HCT116 (cell line): ENCODE measurements around the gene NDUFS5. TPM values are rescaled to one million over a fixed set of nuclear protein-coding genes. Genes with fewer than 3 reads are reported as not detected.

ENCODE experiments used
- ATAC-seq: fragments of 200-7000 bp; cut with Tn5 transposase; 2 replicates; pipeline ENCODE4 v1.9.1; 2020; ENCODE audit warnings: mild to moderate bottlenecking, moderate library complexity
- BruUV-seq: library from RNA; stranded (reverse); fragments of 400-500 nt; replicated peaks from 2 replicates; lab custom pipeline; 2021; lab: Mats Ljungman, UMichigan
- CTCF ChIA-PET: fragments of 300-600 bp; sonication (Branson Sonifier 250); formaldehyde crosslinking; loops from one replicate; lab custom pipeline; 2021; ENCODE audit warnings: antibody characterized with exemption; lab: Charles Lee
- POLR2A ChIA-PET: fragments of 300-600, 350-600 bp; sonication (Branson Sonifier 250); formaldehyde crosslinking; loops from one replicate; lab custom pipeline; 2021; ENCODE audit warnings: antibody characterized with exemption; lab: Charles Lee
- RAD21 ChIA-PET, 2 experiments: fragments of 300-600 bp; sonication (Branson Sonifier 250); formaldehyde crosslinking; loops; one replicate each; lab custom pipeline; 2023; ENCODE audit warnings: low total read pairs in 2 of 2; ENCODE audit not compliant: uncharacterized antibody in 2 of 2, unreplicated experiment in 2 of 2, low non-redundant PET in 1 of 2; lab: Charles Lee
- DNase-seq: peaks from one replicate; pipeline ENCODE4 v3.0.0-alpha.2; 2010; ENCODE audit warnings: low read depth, low spot score
- H2AFZ ChIP-seq: fragments of 200-600 bp; shearing (Covaris generic), sonication (generic); 2 replicates; pipeline ENCODE4 v1.6.1; 2017; ENCODE audit warnings: low read depth, mixed run types, mixed read lengths, antibody characterized with exemption, low read length; ENCODE audit not compliant: poor library complexity, severe bottlenecking
- H3K27ac ChIP-seq: 2 replicates; pipeline ENCODE4 v1.5.1; 2012; ENCODE audit warnings: low read depth, low read length
- H3K27me3 ChIP-seq: fragments of 200-600 bp; sonication (generic); 2 replicates; pipeline ENCODE4 v1.6.1; 2016; ENCODE audit warnings: mixed run types, low read length, mixed read lengths; ENCODE audit not compliant: insufficient read depth
- H3K36me3 ChIP-seq, 2 experiments: fragments of 200-500 bp in 1 of 2; fragments of 200-600 bp in 1 of 2; sonication (Bioruptor generic) in 1 of 2; sonication (generic) in 1 of 2; 2 replicates each; pipeline versions ENCODE4 v1.5.1 to v1.6.1; 2014 to 2016; ENCODE audit warnings: low read length in 2 of 2, inconsistent platforms in 1 of 2, mixed read lengths in 1 of 2, mixed run types in 1 of 2; ENCODE audit not compliant: insufficient read depth in 2 of 2, control insufficient read depth in 1 of 2
- H3K4me1 ChIP-seq, 2 experiments: fragments of 200-600 bp in 1 of 2; sonication (generic) in 1 of 2; 2 replicates each; pipeline versions ENCODE4 v1.5.1 to v1.6.1; 2012 to 2017; ENCODE audit warnings: low read length in 2 of 2, inconsistent platforms in 1 of 2, mild to moderate bottlenecking in 1 of 2, mixed read lengths in 1 of 2, mixed run types in 1 of 2, moderate library complexity in 1 of 2; ENCODE audit not compliant: insufficient read depth in 2 of 2, control insufficient read depth in 1 of 2
- H3K4me2 ChIP-seq: fragments of 200-600 bp; sonication (generic); 2 replicates; pipeline ENCODE4 v1.6.1; 2017; ENCODE audit warnings: mixed run types, low read length, mixed read lengths
- H3K4me3 ChIP-seq, 2 experiments: fragments of 200-600 bp in 1 of 2; sonication (generic) in 1 of 2; replicated peaks in 1 of 2; 2 replicates each; pipeline ENCODE4 v1.5.1; 2011 to 2016; ENCODE audit warnings: low read length in 2 of 2, control low read depth in 1 of 2, low read depth in 1 of 2, mild to moderate bottlenecking in 1 of 2, mixed read lengths in 1 of 2, mixed run types in 1 of 2
- H3K79me2 ChIP-seq: fragments of 200-600 bp; sonication (generic); 2 replicates; pipeline ENCODE4 v1.6.1; 2017; ENCODE audit warnings: mild to moderate bottlenecking, mixed run types, low read length, moderate library complexity, mixed read lengths; ENCODE audit not compliant: insufficient read depth
- H3K9ac ChIP-seq: fragments of 200-600 bp; sonication (generic); 2 replicates; pipeline ENCODE4 v1.6.1; 2016; ENCODE audit warnings: low read length, mixed read lengths
- H3K9me2 ChIP-seq: fragments of 200-600 bp; sonication (generic), shearing (Covaris generic); 2 replicates; pipeline ENCODE4 v1.6.1; 2017; ENCODE audit warnings: mixed run types, mild to moderate bottlenecking, moderate library complexity; ENCODE audit not compliant: insufficient read depth
- H3K9me3 ChIP-seq, 2 experiments: fragments of 200-500 bp in 1 of 2; fragments of 200-600 bp in 1 of 2; sonication (Bioruptor generic) in 1 of 2; sonication (generic) in 1 of 2; 2 replicates each; pipeline ENCODE4 v1.6.1; 2014 to 2017; ENCODE audit warnings: low read length in 2 of 2, mixed read lengths in 2 of 2, inconsistent platforms in 1 of 2, low read depth in 1 of 2, mild to moderate bottlenecking in 1 of 2, mixed run types in 1 of 2, moderate library complexity in 1 of 2; ENCODE audit not compliant: control insufficient read depth in 1 of 2, insufficient read depth in 1 of 2
- H4K20me1 ChIP-seq: fragments of 200-600 bp; sonication (generic), shearing (Covaris generic); 2 replicates; pipeline ENCODE4 v1.6.1; 2017; ENCODE audit warnings: mixed run types, mild to moderate bottlenecking, moderate library complexity; ENCODE audit not compliant: insufficient read depth
- CEBPB ChIP-seq: IDR thresholded peaks from 2 replicates; pipeline ENCODE4 v1.6.1; 2012; ENCODE audit warnings: low read depth
- EGR1 ChIP-seq: IDR thresholded peaks from 2 replicates; pipeline ENCODE4 v1.6.1; 2012; ENCODE audit warnings: low read depth
- EZH2phosphoT487 ChIP-seq: fragments of 200-600 bp; IDR thresholded peaks from 2 replicates; pipeline ENCODE4 v1.6.1; 2018; ENCODE audit warnings: antibody characterized with exemption, borderline replicate concordance
- FOSL1 ChIP-seq: IDR thresholded peaks from 2 replicates; pipeline ENCODE4 v1.6.1; 2012; ENCODE audit warnings: low read depth
- JUND ChIP-seq: IDR thresholded peaks from 2 replicates; pipeline ENCODE4 v1.6.1; 2012
- RAD21 ChIP-seq: IDR thresholded peaks from 2 replicates; pipeline ENCODE4 v1.6.1; 2012; ENCODE audit warnings: low read depth, mild to moderate bottlenecking
- SP1 ChIP-seq: IDR thresholded peaks from 2 replicates; pipeline ENCODE4 v1.6.1; 2012; ENCODE audit warnings: low read depth
- ZNF274 ChIP-seq: fragments of 200-500 bp; sonication (Bioruptor generic); IDR thresholded peaks from 2 replicates; pipeline ENCODE4 v1.6.1; 2014; ENCODE audit warnings: mild to moderate bottlenecking, low read depth, low read length, inconsistent platforms
- intact Hi-C: fragments of 100-400 bp; cut with micrococcal nuclease; formaldehyde crosslinking; loops from 2 replicates; pipeline ENCODE4 v1.10.0; 2022
- total RNA-seq: library from RNA; stranded (reverse); gene quantifications from one replicate; pipeline ENCODE4 v1.2.1, GENCODE V29; 2021; ENCODE audit not compliant: unreplicated experiment
- TF ChIP-seq, protein P1 (sequence below): IDR thresholded peaks from 2 replicates; pipeline ENCODE4 v1.6.1; 2012; ENCODE audit warnings: low read depth
- TF ChIP-seq, protein P2 (sequence below), 3 experiments: fragments of 200-600 bp in 1 of 3; sonication (generic) in 1 of 3; IDR thresholded peaks in 2 of 3; conservative IDR thresholded peaks in 1 of 3; 2 replicates each; pipeline ENCODE4 v1.5.1; 2012 to 2017; ENCODE audit warnings: low read depth in 2 of 3, low read length in 2 of 3, antibody characterized with exemption in 1 of 3, borderline replicate concordance in 1 of 3, control low read depth in 1 of 3, mild to moderate bottlenecking in 1 of 3, mixed read lengths in 1 of 3, mixed run types in 1 of 3, moderate library complexity in 1 of 3; ENCODE audit not compliant: insufficient read depth in 1 of 3

The NDUFS5 gene
- total RNA-seq, 1 experiment from 2014 or later = 263 TPM

DNA sequence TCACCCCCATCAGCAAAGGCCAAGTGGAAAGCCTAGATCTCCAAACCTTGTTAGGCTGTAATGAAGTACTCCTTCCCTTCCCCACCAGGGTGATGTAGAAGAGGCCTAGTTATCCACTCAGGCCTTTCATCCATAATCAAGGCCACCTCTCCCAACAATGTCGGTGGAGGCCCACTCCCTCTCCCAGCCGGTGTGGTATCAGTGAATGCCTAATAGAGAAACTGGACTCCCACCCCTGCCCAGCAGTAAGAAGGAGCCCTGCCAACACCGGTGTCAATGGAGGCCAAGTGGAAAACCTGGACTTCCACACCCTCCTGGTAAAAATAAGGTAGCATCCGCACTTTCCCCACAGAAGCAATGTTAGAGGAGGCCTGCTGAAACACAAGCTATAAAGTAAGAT is 23.9 kb downstream of the NDUFS5 start:
- CTCF ChIA-PET = no interaction called here
- peaks cover 4 to 5% of the 10 kb centered on the region in 2 experiments; a peak in 3 of 4 replicates for H3K4me1 ChIP-seq
- no peaks in the 10 kb centered on the region for H3K79me2 ChIP-seq
- no peak overlapping the region for H2AFZ ChIP-seq
- H3K9ac ChIP-seq = no peak overlapping the region
- RAD21 ChIA-PET = no interaction called here
- H3K27ac ChIP-seq = no peak overlapping the region
- no peak overlapping the region for H3K4me3 ChIP-seq
- no peaks in the 10 kb centered on the region for H3K9me2 ChIP-seq
- no peaks in the 10 kb centered on the region for H3K36me3 ChIP-seq
- H3K9me3 ChIP-seq = no peaks in the 10 kb centered on the region
- POLR2A ChIA-PET = no interaction called here
- ATAC-seq (no peak), DNase-seq (no peak)
- TF ChIP-seq JUND (no peak), ZNF274 (no peak), SP1 (no peak), CEBPB (no peak), EZH2phosphoT487 (no peak), EGR1 (no peak), RAD21 (no peak), FOSL1 (no peak)
- TF ChIP-seq, protein P1, sequence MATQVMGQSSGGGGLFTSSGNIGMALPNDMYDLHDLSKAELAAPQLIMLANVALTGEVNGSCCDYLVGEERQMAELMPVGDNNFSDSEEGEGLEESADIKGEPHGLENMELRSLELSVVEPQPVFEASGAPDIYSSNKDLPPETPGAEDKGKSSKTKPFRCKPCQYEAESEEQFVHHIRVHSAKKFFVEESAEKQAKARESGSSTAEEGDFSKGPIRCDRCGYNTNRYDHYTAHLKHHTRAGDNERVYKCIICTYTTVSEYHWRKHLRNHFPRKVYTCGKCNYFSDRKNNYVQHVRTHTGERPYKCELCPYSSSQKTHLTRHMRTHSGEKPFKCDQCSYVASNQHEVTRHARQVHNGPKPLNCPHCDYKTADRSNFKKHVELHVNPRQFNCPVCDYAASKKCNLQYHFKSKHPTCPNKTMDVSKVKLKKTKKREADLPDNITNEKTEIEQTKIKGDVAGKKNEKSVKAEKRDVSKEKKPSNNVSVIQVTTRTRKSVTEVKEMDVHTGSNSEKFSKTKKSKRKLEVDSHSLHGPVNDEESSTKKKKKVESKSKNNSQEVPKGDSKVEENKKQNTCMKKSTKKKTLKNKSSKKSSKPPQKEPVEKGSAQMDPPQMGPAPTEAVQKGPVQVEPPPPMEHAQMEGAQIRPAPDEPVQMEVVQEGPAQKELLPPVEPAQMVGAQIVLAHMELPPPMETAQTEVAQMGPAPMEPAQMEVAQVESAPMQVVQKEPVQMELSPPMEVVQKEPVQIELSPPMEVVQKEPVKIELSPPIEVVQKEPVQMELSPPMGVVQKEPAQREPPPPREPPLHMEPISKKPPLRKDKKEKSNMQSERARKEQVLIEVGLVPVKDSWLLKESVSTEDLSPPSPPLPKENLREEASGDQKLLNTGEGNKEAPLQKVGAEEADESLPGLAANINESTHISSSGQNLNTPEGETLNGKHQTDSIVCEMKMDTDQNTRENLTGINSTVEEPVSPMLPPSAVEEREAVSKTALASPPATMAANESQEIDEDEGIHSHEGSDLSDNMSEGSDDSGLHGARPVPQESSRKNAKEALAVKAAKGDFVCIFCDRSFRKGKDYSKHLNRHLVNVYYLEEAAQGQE = no peak
- TF ChIP-seq, protein P2, sequence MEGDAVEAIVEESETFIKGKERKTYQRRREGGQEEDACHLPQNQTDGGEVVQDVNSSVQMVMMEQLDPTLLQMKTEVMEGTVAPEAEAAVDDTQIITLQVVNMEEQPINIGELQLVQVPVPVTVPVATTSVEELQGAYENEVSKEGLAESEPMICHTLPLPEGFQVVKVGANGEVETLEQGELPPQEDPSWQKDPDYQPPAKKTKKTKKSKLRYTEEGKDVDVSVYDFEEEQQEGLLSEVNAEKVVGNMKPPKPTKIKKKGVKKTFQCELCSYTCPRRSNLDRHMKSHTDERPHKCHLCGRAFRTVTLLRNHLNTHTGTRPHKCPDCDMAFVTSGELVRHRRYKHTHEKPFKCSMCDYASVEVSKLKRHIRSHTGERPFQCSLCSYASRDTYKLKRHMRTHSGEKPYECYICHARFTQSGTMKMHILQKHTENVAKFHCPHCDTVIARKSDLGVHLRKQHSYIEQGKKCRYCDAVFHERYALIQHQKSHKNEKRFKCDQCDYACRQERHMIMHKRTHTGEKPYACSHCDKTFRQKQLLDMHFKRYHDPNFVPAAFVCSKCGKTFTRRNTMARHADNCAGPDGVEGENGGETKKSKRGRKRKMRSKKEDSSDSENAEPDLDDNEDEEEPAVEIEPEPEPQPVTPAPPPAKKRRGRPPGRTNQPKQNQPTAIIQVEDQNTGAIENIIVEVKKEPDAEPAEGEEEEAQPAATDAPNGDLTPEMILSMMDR (IDR thresholded peaks at IDR 0.05 in 2 of 3, conservative IDR thresholded peaks at IDR 0.05 in 1 of 3; ENCODE audit: borderline replicate concordance in 1 of 3, insufficient read depth in 1 of 3, low read depth in 2 of 3, low read length in 2 of 3) = no peak
- H3K4me2 ChIP-seq = no peak overlapping the region
- no peaks in the 10 kb centered on the region for H4K20me1 ChIP-seq
- intact Hi-C loops = no loop called here
- BruUV-seq = no TSS peak
- no peaks in the 10 kb centered on the region for H3K27me3 ChIP-seq
